Kidney (tissue), 14 donors: Measurements from ENCODE around the gene INPP5A. TPM values are rescaled to one million over a fixed set of nuclear protein-coding genes. Genes with fewer than 3 reads are reported as not detected.

Experiments
- DNase-seq, 5 donors: peaks; one replicate each; pipeline ENCODE4 v3.0.0-alpha.2; 2013 to 2020
- FAIRE-seq: peaks from 2 replicates; lab custom pipeline; 2012; peaks lifted over from hg19 to GRCh38; lab: Jason Lieb, UNC
- H3K27ac ChIP-seq, 2 donors: one replicate each; pipeline ENCODE4 v1.7.0; 2013; ENCODE audit warnings: low read depth in 2 of 2, low read length in 2 of 2, inconsistent platforms in 1 of 2
- H3K27me3 ChIP-seq: one replicate; pipeline ENCODE4 v1.7.1; 2013; ENCODE audit warnings: low read length, inconsistent platforms; ENCODE audit not compliant: control insufficient read depth, insufficient read depth
- H3K36me3 ChIP-seq, 3 donors: one replicate each; pipeline versions ENCODE4 v1.7.0 to v1.7.1; 2013; ENCODE audit warnings: low read length in 3 of 3, control low read depth in 1 of 3, inconsistent platforms in 1 of 3; ENCODE audit not compliant: insufficient read depth in 3 of 3, control insufficient read depth in 2 of 3
- H3K4me1 ChIP-seq, 3 donors: one replicate each; pipeline versions ENCODE4 v1.7.0 to v1.7.1; 2013; ENCODE audit warnings: low read length in 3 of 3, inconsistent platforms in 1 of 3, low read depth in 1 of 3; ENCODE audit not compliant: control insufficient read depth in 2 of 3, insufficient read depth in 2 of 3
- H3K4me3 ChIP-seq, 3 donors: one replicate each; pipeline versions ENCODE4 v1.7.0 to v1.8.1; 2013; ENCODE audit warnings: low read length in 3 of 3, control low read depth in 1 of 3, inconsistent platforms in 1 of 3
- H3K9ac ChIP-seq, 3 donors: one replicate each; pipeline versions ENCODE4 v1.7.0 to v1.7.1; 2013; ENCODE audit warnings: low read length in 3 of 3, control low read depth in 1 of 3, inconsistent platforms in 1 of 3
- H3K9me3 ChIP-seq, 3 donors: one replicate each; pipeline versions ENCODE4 v1.7.0 to v1.7.1; 2013; ENCODE audit warnings: low read length in 3 of 3, control low read depth in 1 of 3, inconsistent platforms in 1 of 3; ENCODE audit not compliant: control insufficient read depth in 2 of 3, insufficient read depth in 1 of 3
- intact Hi-C: fragments of 100-400 bp; cut with DNase I; formaldehyde crosslinking; loops from one replicate; pipeline ENCODE4 v1.11.1; 2022
- polyA plus RNA-seq: library from polyadenylated mRNA; stranded (reverse); fragments of 350-450 nt; fragmentation: Illumina TruSeq; extraction: RNeasy Lipid Tissue Mini Kit (QIAGEN cat#74804); gene quantifications from one replicate; pipeline ENCODE4 v1.2.3, GENCODE V29; 2014; ENCODE audit warnings: low read depth, low replicate concordance; ENCODE audit not compliant: insufficient read depth
- total RNA-seq: library from RNA; stranded (reverse); fragmentation: NEBNext Ultra II Directional; extraction: Animal tissue kit (Norgen Biotek cat#: 25700); gene quantifications from one replicate; pipeline ENCODE4 v1.2.1, GENCODE V29; 2021
- TF ChIP-seq, protein P1 (sequence below): IDR thresholded peaks from 3 replicates; pipeline ENCODE4 v1.5.1; 2012; ENCODE audit warnings: mild to moderate bottlenecking, moderate library complexity, borderline replicate concordance; ENCODE audit not compliant: insufficient read depth; ENCODE audit errors: extremely low read depth
- donor health status: control.
- donor health status: control.
- donor health status: control.
- donor health status: control.
- donor health status: control.
- donor health status: DM: yes; HTN: yes; CAD: no.
- donor health status: Normal renal cell carcinoma (clear cell type).

INPP5A gene
- total and polyA plus RNA-seq, 2 donors from 2014 or later = 20.8 to 40.3 TPM

DNA sequence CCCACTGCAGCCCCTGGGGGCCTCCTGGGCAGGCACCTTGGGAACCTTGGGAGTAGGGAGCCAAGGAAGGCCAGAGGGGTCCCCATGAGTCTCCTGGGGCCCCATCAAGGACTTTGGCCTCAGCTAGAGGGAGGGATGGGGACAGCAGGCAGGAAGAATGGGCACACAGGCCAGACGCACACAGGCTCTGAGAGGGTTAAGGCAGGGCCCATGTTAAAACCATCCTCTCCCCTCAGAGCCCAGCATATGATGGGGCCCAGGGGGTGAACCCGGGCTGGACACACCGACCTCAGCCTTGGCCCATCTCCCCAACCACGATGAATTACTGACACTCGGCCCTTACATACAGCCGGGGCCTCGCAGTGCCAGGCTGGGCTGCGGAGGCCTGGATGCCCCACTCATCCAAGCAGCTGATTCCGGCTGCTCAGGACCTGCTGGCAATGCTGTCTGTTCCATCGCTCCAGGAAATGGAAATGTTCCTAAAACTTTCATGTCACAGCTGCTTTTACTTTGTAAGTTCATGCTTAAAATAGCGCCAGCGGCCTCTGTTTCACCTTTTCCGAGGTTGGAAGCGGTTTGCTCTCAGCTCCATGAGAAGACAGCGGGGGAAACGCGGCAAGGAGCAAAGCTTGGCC is 17.3 kb upstream of the INPP5A start:
- no peaks in the 10 kb centered on the region for H3K27me3 ChIP-seq
- TF ChIP-seq, protein P1, sequence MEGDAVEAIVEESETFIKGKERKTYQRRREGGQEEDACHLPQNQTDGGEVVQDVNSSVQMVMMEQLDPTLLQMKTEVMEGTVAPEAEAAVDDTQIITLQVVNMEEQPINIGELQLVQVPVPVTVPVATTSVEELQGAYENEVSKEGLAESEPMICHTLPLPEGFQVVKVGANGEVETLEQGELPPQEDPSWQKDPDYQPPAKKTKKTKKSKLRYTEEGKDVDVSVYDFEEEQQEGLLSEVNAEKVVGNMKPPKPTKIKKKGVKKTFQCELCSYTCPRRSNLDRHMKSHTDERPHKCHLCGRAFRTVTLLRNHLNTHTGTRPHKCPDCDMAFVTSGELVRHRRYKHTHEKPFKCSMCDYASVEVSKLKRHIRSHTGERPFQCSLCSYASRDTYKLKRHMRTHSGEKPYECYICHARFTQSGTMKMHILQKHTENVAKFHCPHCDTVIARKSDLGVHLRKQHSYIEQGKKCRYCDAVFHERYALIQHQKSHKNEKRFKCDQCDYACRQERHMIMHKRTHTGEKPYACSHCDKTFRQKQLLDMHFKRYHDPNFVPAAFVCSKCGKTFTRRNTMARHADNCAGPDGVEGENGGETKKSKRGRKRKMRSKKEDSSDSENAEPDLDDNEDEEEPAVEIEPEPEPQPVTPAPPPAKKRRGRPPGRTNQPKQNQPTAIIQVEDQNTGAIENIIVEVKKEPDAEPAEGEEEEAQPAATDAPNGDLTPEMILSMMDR = no peak
- FAIRE-seq = no peak
- no peaks in the 10 kb centered on the region for H3K9me3 ChIP-seq
- H3K36me3 ChIP-seq = no peaks in the 10 kb centered on the region
- no peak overlapping the region for H3K4me3 ChIP-seq
- H3K27ac ChIP-seq = peak overlapping the region; percentile 91 to 97
- H3K4me1 ChIP-seq = peaks cover 8 to 54% (median 41%) of the 10 kb centered on the region in 3 donors
- H3K9ac ChIP-seq = peak overlapping the region in 1 of 3 donors; percentile 36
- intact Hi-C loops = no loop called here
- DNase-seq = peak; percentile 56 to 93 (median 80)

DNA sequence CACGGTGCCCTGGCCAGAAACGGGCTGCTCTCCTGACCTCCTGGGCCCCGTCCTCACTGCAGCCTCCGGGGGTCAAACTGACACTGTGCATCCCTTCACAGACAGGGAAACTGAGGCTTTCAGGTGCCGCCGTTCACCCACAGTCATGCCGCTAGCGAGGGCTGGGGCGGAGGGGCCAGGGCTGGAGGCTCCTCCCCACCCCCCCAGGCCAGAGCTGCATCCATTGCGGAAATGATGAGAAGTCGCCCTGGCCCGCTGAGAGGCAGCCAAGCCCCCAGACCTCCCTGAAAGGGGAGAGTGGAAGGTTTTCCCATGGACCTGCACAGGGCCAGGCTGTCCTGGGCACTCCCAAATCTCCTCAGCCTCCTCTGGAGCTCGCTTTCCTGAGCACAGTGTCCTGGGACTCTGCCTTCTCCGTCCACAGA is 16.5 kb upstream of the INPP5A start:
- FAIRE-seq (no peak), DNase-seq (peak in 2 of 5 donors; percentile 55 to 64)
- H3K27ac ChIP-seq = peak overlapping the region; percentile 23 to 41
- H3K4me3 ChIP-seq = no peak overlapping the region
- H3K27me3 ChIP-seq = no peaks in the 10 kb centered on the region
- H3K4me1 ChIP-seq = peaks cover 8 to 49% (median 36%) of the 10 kb centered on the region in 3 donors
- no peaks in the 10 kb centered on the region for H3K9me3 ChIP-seq
- no peaks in the 10 kb centered on the region for H3K36me3 ChIP-seq
- TF ChIP-seq, protein P1 = no peak
- peak overlapping the region in 1 of 3 donors; percentile 36 for H3K9ac ChIP-seq
- intact Hi-C loops = no loop called here

DNA sequence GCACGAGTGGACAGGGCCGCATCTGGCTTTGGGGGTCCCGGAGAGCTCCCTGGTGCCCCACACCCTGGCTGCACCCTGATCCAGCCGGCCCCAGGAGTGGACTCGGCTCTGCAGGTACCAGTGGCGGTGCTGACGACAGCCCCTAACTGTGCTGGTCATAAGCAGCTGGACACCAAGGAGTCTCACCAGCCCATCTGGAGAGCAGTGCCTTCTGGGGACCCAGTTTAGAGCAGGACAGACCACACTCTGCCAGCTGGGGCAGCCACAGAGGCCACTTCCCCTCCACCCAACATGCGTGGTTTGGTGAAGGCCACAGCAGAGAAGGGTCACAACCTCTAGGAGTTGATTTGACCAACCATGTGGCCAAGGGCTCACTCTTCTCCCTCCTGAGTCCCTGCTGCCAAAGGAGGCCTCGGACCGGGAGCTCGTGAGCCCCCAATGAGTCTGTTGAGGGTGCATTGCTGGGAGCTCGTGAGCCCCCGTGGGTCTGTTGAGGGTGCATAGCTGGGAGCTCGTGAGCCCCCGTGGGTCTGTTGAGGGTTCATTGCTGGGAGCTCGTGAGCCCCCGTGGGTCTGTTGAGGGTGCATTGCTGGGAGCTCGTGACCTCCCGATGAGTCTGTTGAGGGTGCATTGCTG is 16.0 kb upstream of the INPP5A start:
- no peak for FAIRE-seq
- H3K27ac ChIP-seq = no peak overlapping the region
- H3K4me3 ChIP-seq = no peak overlapping the region
- H3K27me3 ChIP-seq = no peaks in the 10 kb centered on the region
- no peaks in the 10 kb centered on the region for H3K9me3 ChIP-seq
- H3K9ac ChIP-seq = no peak overlapping the region
- no peaks in the 10 kb centered on the region for H3K36me3 ChIP-seq
- intact Hi-C loops = no loop called here
- DNase-seq = peak in 2 of 5 donors; percentile 51 to 67
- TF ChIP-seq, protein P1 = no peak
- H3K4me1 ChIP-seq = peaks cover 5 to 43% (median 31%) of the 10 kb centered on the region in 3 donors
